Ishikawa (cell line): ENCODE data around the gene CTSD.

Source experiments
- CEBPB ChIP-seq: IDR thresholded peaks from 2 replicates; pipeline ENCODE4 v1.6.1; 2012
- CREB1 ChIP-seq: IDR thresholded peaks from 2 replicates; pipeline ENCODE4 v1.6.1; 2012; ENCODE audit warnings: low read depth
- EGR1 ChIP-seq: IDR thresholded peaks from 2 replicates; pipeline ENCODE4 v1.6.1; 2012
- EP300 ChIP-seq: IDR thresholded peaks from 2 replicates; pipeline ENCODE4 v1.6.1; 2012; ENCODE audit warnings: borderline replicate concordance
- FOXM1 ChIP-seq: IDR thresholded peaks from 2 replicates; pipeline ENCODE4 v1.6.1; 2012; ENCODE audit warnings: low read depth, borderline replicate concordance
- NFIC ChIP-seq: IDR thresholded peaks from 2 replicates; pipeline ENCODE4 v1.6.1; 2012
- RAD21 ChIP-seq: IDR thresholded peaks from 2 replicates; pipeline ENCODE4 v1.6.1; 2012; ENCODE audit warnings: low read depth
- TAF1 ChIP-seq: IDR thresholded peaks from 2 replicates; pipeline ENCODE4 v1.6.1; 2012; ENCODE audit warnings: low read depth, mild to moderate bottlenecking
- TCF12 ChIP-seq: IDR thresholded peaks from 2 replicates; pipeline ENCODE4 v1.6.1; 2012; ENCODE audit warnings: low read depth
- TEAD4 ChIP-seq: IDR thresholded peaks from 2 replicates; pipeline ENCODE4 v1.6.1; 2012
- USF1 ChIP-seq: IDR thresholded peaks from 2 replicates; pipeline ENCODE4 v1.6.1; 2012
- YY1 ChIP-seq: IDR thresholded peaks from 2 replicates; pipeline ENCODE4 v1.6.1; 2012; ENCODE audit warnings: low read depth
- ZBTB7A ChIP-seq: IDR thresholded peaks from 2 replicates; pipeline ENCODE4 v1.6.1; 2012; ENCODE audit warnings: low read depth
- TF ChIP-seq, protein P1 (sequence below): IDR thresholded peaks from 2 replicates; pipeline ENCODE4 v1.6.1; 2012; ENCODE audit warnings: low read depth, mild to moderate bottlenecking
- TF ChIP-seq, protein P2 (sequence below): IDR thresholded peaks from 2 replicates; pipeline ENCODE4 v1.6.1; 2012

CTSD gene

DNA sequence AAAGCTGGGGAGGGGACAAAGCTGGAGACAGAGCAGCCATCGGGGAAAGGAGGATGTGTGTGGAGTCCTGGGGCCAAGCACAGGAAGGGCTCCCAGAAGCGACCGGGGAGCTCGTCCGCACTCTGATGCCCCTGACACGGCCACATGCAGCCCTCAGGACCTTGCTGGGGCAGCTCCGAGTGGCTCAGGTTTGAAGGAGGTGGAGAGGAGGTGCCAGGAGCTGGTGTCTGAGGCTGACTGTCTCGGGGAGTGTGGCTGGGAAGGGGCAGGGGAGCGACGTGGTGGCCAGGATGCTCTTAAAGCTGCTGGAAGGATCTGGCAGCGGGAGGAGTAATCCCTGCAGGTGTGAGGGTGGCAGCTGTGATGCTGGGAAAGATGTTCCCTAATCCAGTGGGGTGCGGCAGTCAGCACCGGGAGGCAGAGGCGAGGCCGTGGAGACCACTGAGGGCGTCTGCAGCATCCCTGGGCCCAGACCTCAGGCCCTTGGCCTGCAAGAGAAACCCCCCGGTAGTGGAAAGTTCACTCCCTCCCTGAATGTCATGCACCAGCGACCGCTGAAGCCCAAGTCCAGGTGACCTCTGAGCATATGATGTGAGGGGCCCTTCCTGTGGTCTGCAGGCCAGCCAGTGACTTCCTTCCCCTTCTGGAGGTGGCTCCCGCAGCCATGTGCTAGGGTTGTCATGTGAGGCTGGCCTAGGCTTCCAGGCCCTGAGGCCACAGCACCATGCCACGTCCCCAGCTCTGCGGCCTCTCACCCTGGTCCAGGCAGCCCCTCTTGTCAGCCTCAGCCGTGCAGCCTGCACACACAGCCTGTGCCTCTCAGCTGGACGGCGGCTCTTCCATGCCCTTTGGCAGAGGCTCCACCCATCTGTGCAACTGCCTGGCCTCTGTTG, 17.2 kb upstream of the CTSD start:
- TF ChIP-seq EP300 (no peak), FOXM1 (no peak), YY1 (no peak), CREB1 (no peak), RAD21 (no peak), ZBTB7A (no peak), EGR1 (no peak), TAF1 (no peak)
- TF ChIP-seq, protein P1, sequence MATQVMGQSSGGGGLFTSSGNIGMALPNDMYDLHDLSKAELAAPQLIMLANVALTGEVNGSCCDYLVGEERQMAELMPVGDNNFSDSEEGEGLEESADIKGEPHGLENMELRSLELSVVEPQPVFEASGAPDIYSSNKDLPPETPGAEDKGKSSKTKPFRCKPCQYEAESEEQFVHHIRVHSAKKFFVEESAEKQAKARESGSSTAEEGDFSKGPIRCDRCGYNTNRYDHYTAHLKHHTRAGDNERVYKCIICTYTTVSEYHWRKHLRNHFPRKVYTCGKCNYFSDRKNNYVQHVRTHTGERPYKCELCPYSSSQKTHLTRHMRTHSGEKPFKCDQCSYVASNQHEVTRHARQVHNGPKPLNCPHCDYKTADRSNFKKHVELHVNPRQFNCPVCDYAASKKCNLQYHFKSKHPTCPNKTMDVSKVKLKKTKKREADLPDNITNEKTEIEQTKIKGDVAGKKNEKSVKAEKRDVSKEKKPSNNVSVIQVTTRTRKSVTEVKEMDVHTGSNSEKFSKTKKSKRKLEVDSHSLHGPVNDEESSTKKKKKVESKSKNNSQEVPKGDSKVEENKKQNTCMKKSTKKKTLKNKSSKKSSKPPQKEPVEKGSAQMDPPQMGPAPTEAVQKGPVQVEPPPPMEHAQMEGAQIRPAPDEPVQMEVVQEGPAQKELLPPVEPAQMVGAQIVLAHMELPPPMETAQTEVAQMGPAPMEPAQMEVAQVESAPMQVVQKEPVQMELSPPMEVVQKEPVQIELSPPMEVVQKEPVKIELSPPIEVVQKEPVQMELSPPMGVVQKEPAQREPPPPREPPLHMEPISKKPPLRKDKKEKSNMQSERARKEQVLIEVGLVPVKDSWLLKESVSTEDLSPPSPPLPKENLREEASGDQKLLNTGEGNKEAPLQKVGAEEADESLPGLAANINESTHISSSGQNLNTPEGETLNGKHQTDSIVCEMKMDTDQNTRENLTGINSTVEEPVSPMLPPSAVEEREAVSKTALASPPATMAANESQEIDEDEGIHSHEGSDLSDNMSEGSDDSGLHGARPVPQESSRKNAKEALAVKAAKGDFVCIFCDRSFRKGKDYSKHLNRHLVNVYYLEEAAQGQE, result no peak

DNA sequence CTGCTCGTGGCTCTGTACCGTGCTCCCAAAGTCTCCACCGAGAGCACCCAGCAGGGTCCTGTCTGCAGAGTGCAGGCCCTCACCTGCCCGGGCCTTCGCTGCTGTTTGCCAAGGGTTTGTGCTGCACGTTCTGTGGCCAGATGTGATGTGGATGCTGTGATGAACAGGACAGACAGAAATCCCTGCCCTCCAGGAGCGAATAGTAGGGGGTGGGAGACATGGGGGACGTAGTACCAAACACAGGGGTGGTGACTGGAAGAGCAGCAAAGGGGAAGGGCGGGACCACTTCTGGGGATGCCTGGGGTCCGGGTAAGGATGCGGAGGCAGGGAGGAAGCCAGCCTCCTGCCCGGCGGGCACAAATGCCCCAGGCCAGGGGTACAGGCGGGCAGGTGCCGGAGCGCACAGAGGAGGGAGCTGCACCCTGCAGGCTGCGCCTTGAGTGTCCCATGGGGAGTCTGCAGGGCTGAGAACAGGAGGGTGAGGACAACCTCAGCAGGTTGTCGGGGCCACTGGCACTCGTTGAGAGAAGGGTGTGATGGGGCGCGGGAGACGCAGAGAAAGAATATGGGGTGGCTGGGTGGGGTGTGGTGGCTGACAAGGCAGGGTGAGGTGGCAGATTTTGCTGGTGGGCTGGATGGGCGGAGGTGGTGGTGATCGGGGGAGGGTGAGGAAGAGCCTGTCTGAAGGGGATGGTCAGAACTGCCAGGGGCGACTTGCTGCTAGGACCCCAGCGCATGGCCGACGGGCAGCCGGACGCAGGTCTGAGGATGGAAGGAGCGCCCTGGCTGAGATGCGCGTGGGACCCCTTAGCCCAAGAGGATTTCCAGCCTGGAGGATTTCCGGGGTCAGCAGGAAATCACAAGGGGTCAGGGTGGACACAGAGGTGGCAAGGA, 16.3 kb upstream of the CTSD start:
- TF ChIP-seq EGR1, result no peak
- TF ChIP-seq TEAD4, result no peak
- TF ChIP-seq, protein P2, sequence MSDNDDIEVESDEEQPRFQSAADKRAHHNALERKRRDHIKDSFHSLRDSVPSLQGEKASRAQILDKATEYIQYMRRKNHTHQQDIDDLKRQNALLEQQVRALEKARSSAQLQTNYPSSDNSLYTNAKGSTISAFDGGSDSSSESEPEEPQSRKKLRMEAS, result no peak
- TF ChIP-seq, protein P1, result no peak
- no peak for TF ChIP-seq CEBPB
- TF ChIP-seq TAF1, result no peak
- no peak for TF ChIP-seq YY1
- TF ChIP-seq USF1, result no peak
- no peak for TF ChIP-seq FOXM1
- TF ChIP-seq EP300, result no peak
- no peak for TF ChIP-seq NFIC
- no peak for TF ChIP-seq TCF12
- TF ChIP-seq CREB1, result no peak
- TF ChIP-seq RAD21, result no peak
- no peak for TF ChIP-seq ZBTB7A

DNA sequence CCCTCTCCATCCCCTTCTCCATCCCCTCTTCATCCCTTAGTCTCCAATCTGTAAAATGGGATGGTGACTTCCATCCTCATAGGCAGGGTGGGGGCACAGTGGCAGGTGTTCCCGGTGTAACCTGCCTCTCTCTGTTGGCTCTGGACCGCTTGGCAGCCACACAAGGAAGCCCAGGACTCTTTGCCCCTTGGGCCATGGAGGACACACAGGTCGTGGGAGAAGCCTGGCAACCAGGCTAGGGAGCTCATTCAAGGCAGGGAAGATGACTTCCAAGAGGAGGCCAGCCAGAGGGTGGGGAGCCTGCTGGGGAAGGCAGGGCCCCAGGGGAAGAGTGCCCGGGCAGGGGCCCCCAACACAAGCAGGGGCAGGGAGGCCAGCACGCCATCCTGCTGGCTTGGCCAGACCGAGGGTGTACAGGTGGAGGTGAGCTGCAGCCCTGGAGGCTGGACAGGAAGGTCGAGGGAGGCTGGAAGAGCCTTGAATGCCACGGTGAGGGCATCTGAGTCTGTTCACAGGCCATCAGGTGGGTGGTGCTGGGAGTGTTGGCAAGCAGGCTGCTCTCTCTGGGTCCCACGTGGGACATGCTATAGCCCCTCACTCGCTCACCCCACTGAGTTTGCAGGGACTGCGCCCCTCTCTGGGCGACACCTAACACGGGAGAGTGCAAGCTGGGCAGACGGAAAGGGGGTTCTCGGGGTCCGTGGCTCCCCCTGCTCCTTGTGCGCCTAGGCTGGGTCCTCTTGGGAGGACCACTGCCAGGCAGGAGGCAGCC, 15.5 kb upstream of the CTSD start:
- TF ChIP-seq TCF12, result no peak
- TF ChIP-seq RAD21, result no peak
- TF ChIP-seq TAF1, result no peak
- no peak for TF ChIP-seq CREB1
- TF ChIP-seq, protein P2, result no peak
- TF ChIP-seq YY1, result no peak
- no peak for TF ChIP-seq USF1
- no peak for TF ChIP-seq FOXM1
- TF ChIP-seq, protein P1, result no peak
- TF ChIP-seq CEBPB, result no peak
- TF ChIP-seq EGR1, result no peak
- TF ChIP-seq EP300, result no peak
- TF ChIP-seq NFIC, result no peak
- TF ChIP-seq ZBTB7A, result no peak
- no peak for TF ChIP-seq TEAD4
